NT2/D1 (cell line): ENCODE data around the gene ZNF618.

Experiments used
- YY1 ChIP-seq: IDR thresholded peaks from 2 replicates; pipeline ENCODE4 v1.6.1; 2011; ENCODE audit not compliant: insufficient read length, insufficient read depth
- ZNF274 ChIP-seq: IDR thresholded peaks from 2 replicates; pipeline ENCODE4 v1.6.1; 2011; ENCODE audit warnings: mild to moderate bottlenecking, low read depth, low read length

DNA sequence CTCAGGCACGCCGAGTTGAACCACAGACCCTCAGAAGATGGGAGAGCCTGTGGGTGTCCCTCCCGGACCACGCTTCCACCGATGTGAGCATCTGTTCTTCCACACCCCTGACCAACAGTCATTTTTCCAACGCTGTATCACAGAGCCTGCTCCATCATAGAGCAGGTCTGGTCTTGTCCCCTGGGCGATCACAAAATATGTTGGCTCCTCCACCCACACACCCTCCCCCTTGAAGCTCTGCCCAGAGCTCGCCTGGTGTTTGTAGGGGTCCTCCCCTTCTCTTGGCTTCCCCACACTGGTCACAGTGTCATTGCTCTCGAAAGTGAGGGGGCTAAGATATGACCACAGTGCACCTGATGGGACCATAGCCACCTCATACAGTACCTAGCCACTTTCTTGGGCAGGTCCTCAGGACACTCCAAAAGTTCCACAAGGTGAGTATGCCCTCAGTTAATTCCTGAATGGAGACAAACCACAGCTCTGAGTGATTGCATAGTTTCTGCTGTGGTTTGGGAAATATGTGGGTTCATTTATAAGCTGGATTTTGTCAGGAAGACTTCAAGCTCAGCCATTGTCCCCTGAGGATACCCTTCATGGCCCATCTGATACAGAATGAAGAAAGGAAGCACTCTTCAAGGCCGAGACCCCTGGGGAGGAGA, 3.5 kb upstream of the ZNF618 start:
- no peak for TF ChIP-seq YY1
- TF ChIP-seq ZNF274: no peak
